ENCODE data around the gene KIF26B. TPM values are rescaled to one million over a fixed set of nuclear protein-coding genes. Genes with fewer than 3 reads are reported as not detected.

KIF26B gene
- polyA plus RNA-seq, 4 donors: 19.7 to 35.9 (median 34.0) TPM

- no peak for DNase-seq (ENCODE audit: low read depth in 4 of 4, low spot score in 3 of 4)
Measured at GRCh38 chr1:245753807-245754206, 599.0 kb downstream of the KIF26B start.

- DNase-seq (ENCODE audit: low read depth in 4 of 4, low spot score in 3 of 4): no peak
Measured at GRCh38 chr1:245754463-245754961, 599.7 kb downstream of the KIF26B start.

Data from left renal pelvis (tissue), 4 donors.